ENCODE measurements around the gene ELK4. TPM values are rescaled to one million over a fixed set of nuclear protein-coding genes. Genes with fewer than 3 reads are reported as not detected.

Gene ELK4
- total and polyA plus RNA-seq, 12 donors: 4.7 to 45.6 (median 38.9) TPM

DNA sequence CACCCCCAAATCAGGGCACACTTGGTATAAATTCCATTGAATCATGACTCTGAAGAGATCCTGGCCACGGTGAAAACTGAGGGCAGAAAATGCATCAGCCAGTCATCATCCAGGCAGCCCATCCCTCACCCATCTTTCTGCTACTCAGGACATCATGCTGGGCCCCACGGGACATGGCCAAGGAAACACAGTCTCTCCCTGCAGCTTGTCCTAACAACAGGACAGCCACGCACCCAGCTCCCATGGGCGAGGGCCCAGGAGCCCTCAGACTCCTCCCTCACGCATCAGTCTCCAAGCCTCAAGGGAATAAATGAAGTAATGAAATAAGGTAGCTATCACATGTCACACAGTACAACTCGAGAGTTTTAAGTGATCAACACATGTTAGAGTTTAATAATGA lies 37.8 kb downstream of the ELK4 start:
- Histone ChIP-seq H3K4me3 (no peak overlapping the region), H3K27ac (peak overlapping the region in 7 of 10 donors; percentile 9 to 74 (median 46)), H3K27me3 (no peaks in the 10 kb centered on the region), H3K36me3 (peaks cover 0 to 12% (median 0%) of the 10 kb centered on the region in 9 donors), H3K4me1 (peaks cover 8 to 53% (median 34%) of the 10 kb centered on the region in 9 donors), H3K9me3 (no peaks in the 10 kb centered on the region)
- no peak for TF ChIP-seq CTCF (IDR thresholded peaks at IDR 0.05)
- intact Hi-C loops (cut with DNase I): loop anchor here in 8 of 10 donors (2.0 to 10.0 kb wide), 8 partner anchors 38 to 383 kb away; partner anchors contain the start of gene ELK4 (in 4 of the 8)
- whole genome bisulfite sequencing, 2 donors: 46 to 51% methylated on average over 6 of the region's 6 CpGs
- DNase-seq: no peak
- no peak for ATAC-seq

- H3K4me3 ChIP-seq: peak overlapping the region in 1 of 10 donors; percentile 2
- no peak for TF ChIP-seq CTCF (IDR thresholded peaks at IDR 0.05)
- peak in 1 of 8 donors; percentile 30 for ATAC-seq
- intact Hi-C loops (cut with DNase I): loop anchor here in 8 of 10 donors (2.0 to 10.0 kb wide), 8 partner anchors 39 to 384 kb away; partner anchors contain the start of gene ELK4 (in 4 of the 8)
- no peak for DNase-seq
- peaks cover 0 to 8% (median 0%) of the 10 kb centered on the region in 9 donors for H3K36me3 ChIP-seq
- H3K4me1 ChIP-seq: peaks cover 4 to 49% (median 30%) of the 10 kb centered on the region in 9 donors
- no peaks in the 10 kb centered on the region for H3K27me3 ChIP-seq
- WGBS, 2 donors: 41 to 46% methylated on average over 4 of the region's 4 CpGs
- no peaks in the 10 kb centered on the region for H3K9me3 ChIP-seq
- peak overlapping the region in 8 of 10 donors; percentile 7 to 74 (median 34) for H3K27ac ChIP-seq
These were observed 38.3 kb downstream of the ELK4 start for GRCh38 chr1:205593532-205593931.

DNA sequence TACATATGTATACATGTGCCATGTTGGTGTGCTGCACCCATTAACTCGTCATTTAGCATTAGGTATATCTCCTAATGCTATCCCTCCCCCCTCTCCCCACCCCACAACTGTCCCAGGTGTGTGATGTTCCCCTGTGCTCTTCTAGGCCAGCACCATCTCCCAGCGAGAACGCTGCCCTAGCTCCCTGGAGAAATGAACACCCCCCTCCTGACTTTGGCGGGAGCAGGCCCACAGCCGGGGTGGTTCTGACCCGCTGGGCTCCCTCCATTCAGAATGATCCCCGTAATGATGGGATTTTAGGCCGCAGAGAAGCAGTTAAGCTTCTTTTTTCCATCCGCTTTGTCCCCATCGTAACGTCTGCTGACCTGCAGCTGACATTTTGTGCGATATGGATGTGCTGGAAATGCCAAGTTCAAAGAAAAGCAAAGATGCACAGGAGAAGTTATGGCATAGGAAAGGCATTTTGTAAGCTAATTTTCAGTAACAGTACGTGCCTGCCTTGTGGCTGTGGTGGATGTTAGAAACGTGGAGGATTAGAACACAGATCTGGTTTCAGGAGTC lies 39.3 kb downstream of the ELK4 start:
- Histone ChIP-seq H3K27me3 (no peaks in the 10 kb centered on the region), H3K36me3 (peaks cover 0 to under 1% (median 0%) of the 10 kb centered on the region in 9 donors), H3K9me3 (no peaks in the 10 kb centered on the region), H3K27ac (peak overlapping the region in 4 of 10 donors; percentile 49 to 74 (median 60)), H3K4me1 (peaks cover under 1 to 43% (median 19%) of the 10 kb centered on the region in 9 donors), H3K4me3 (peak overlapping the region in 8 of 10 donors; percentile 34 to 60 (median 48))
- ATAC-seq (no peak), DNase-seq (no peak)
- intact Hi-C loops (cut with DNase I): loop anchor here in 8 of 10 donors (1.0 to 10.0 kb wide), 11 partner anchors 39 to 385 kb away; partner anchors contain the start of gene ELK4 (in 6 of the 8)
- WGBS, 2 donors: 83 to 87% methylated on average over 14 of the region's 14 CpGs
- TF ChIP-seq CTCF (IDR thresholded peaks at IDR 0.05): no peak

- Histone ChIP-seq H3K36me3 (no peaks in the 10 kb centered on the region), H3K9me3 (no peaks in the 10 kb centered on the region), H3K27me3 (no peaks in the 10 kb centered on the region), H3K27ac (peak overlapping the region in 5 of 10 donors; percentile 9 to 51 (median 36)), H3K4me1 (peaks cover 0 to 36% (median 17%) of the 10 kb centered on the region in 9 donors), H3K4me3 (peak overlapping the region in 9 of 10 donors; percentile 31 to 60 (median 46))
- 2 to 4% methylated on average over 40 of the region's 40 CpGs for WGBS, 2 donors
- DNase-seq: peak; percentile 86 to 88
- TF ChIP-seq CTCF (IDR thresholded peaks at IDR 0.05): peak; percentile 98 to 99 (median 99)
- peak; percentile 86 to 96 (median 93) for ATAC-seq
- intact Hi-C loops (cut with DNase I): loop anchor here (1.0 to 10.0 kb wide), 14 partner anchors 40 to 386 kb away; partner anchors contain the start of gene ELK4 (in 7 of the 10)
These were observed 40.1 kb downstream of the ELK4 start for GRCh38 chr1:205591522-205592351.

All from heart right ventricle (tissue), 16 donors.